HEK293T (cell line): ENCODE data around the gene OR6Q1.
"Not testable (repeated sequence)": the region's sequence is repeated elsewhere in the genome, so short reads cannot be mapped to it uniquely, and the experiment has no call there.

Experiments used
- CTCF ChIA-PET: fragments of 350-600 bp; formaldehyde crosslinking; extraction: SDS; loops from one replicate; lab custom pipeline; 2021; ENCODE audit warnings: antibody characterized with exemption, inconsistent platforms; lab: Yijun Ruan, JAX
- POLR2A ChIA-PET: fragments of 350-600 bp; formaldehyde crosslinking; extraction: SDS; loops from one replicate; lab custom pipeline; 2020; ENCODE audit warnings: antibody characterized with exemption, inconsistent platforms; lab: Yijun Ruan, JAX
- DNase-seq: peaks from one replicate; pipeline ENCODE4 v3.0.0; 2012; ENCODE audit warnings: mixed read lengths; ENCODE audit errors: extremely low spot score
- ARNT ChIP-seq: fragments of 450-650 bp; IDR thresholded peaks from 2 replicates; pipeline ENCODE4 v1.6.1; 2017; ENCODE audit warnings: mild to moderate bottlenecking
- BHLHE40 ChIP-seq: fragments of 450-650 bp; IDR thresholded peaks from 2 replicates; pipeline ENCODE4 v1.6.1; 2016; ENCODE audit warnings: mild to moderate bottlenecking, moderate library complexity, borderline replicate concordance
- CTBP1 ChIP-seq: fragments of 450-650 bp; IDR thresholded peaks from 2 replicates; pipeline ENCODE4 v1.6.1; 2016; ENCODE audit warnings: borderline replicate concordance
- ELF4 ChIP-seq: fragments of 450-650 bp; IDR thresholded peaks from 2 replicates; pipeline ENCODE4 v1.6.1; 2017; ENCODE audit warnings: antibody characterized with exemption
- FOXA1 ChIP-seq: fragments of 450-650 bp; IDR thresholded peaks from 2 replicates; pipeline ENCODE4 v1.6.1; 2016; ENCODE audit warnings: mild to moderate bottlenecking
- FOXK2 ChIP-seq: fragments of 450-650 bp; IDR thresholded peaks from 2 replicates; pipeline ENCODE4 v1.6.1; 2016; ENCODE audit warnings: mild to moderate bottlenecking
- FOXM1 ChIP-seq: fragments of 450-650 bp; IDR thresholded peaks from 2 replicates; pipeline ENCODE4 v1.6.1; 2017; ENCODE audit warnings: mild to moderate bottlenecking, borderline replicate concordance
- HDGF ChIP-seq: fragments of 450-650 bp; IDR thresholded peaks from 2 replicates; pipeline ENCODE4 v1.6.1; 2017; ENCODE audit warnings: antibody characterized with exemption, borderline replicate concordance
- L3MBTL2 ChIP-seq: fragments of 450-650 bp; conservative IDR thresholded peaks from 2 replicates; pipeline ENCODE4 v1.6.1; 2016; ENCODE audit warnings: mild to moderate bottlenecking
- LEF1 ChIP-seq: fragments of 450-650 bp; IDR thresholded peaks from 2 replicates; pipeline ENCODE4 v1.6.1; 2017; ENCODE audit warnings: mild to moderate bottlenecking, borderline replicate concordance
- NFRKB ChIP-seq: fragments of 450-650 bp; IDR thresholded peaks from 2 replicates; pipeline ENCODE4 v1.6.1; 2016; ENCODE audit warnings: mild to moderate bottlenecking, moderate library complexity
- SP1 ChIP-seq: fragments of 450-650 bp; IDR thresholded peaks from 2 replicates; pipeline ENCODE4 v1.6.1; 2017
- SUZ12 ChIP-seq: fragments of 450-650 bp; IDR thresholded peaks from 2 replicates; pipeline ENCODE4 v1.6.1; 2016; ENCODE audit warnings: mild to moderate bottlenecking
- TARDBP ChIP-seq: fragments of 450-650 bp; IDR thresholded peaks from 2 replicates; pipeline ENCODE4 v1.6.1; 2016
- ZNF384 ChIP-seq: fragments of 450-650 bp; IDR thresholded peaks from 2 replicates; pipeline ENCODE4 v1.6.1; 2016
- TF ChIP-seq, protein P1 (sequence below): fragments of 450-650 bp; IDR thresholded peaks from 2 replicates; pipeline ENCODE4 v1.6.1; 2016

OR6Q1 gene, protein sequence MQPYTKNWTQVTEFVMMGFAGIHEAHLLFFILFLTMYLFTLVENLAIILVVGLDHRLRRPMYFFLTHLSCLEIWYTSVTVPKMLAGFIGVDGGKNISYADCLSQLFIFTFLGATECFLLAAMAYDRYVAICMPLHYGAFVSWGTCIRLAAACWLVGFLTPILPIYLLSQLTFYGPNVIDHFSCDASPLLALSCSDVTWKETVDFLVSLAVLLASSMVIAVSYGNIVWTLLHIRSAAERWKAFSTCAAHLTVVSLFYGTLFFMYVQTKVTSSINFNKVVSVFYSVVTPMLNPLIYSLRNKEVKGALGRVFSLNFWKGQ

DNA sequence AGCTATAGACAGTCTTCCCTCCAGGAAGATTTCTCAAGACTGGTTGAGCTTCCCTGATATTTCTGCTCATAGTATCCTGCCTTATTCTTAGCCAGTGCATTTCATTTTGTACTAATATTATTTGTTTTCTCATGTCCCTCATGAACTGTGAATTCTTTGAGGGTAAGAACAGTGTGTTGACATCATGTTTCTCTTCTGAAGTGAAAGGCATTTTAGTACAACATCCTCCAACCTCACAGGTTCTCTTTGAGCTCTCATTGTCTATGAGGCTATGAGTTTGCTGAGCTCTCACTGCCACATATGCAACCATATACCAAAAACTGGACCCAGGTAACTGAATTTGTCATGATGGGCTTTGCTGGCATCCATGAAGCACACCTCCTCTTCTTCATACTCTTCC, at the start of gene OR6Q1:
TSS of gene OR6Q1 (plus strand) at position 301 of the 400 bp plus-strand sequence. CDS start at position 301, 0 bp downstream.
- POLR2A ChIA-PET = no interaction called here
- CTCF ChIA-PET = no interaction called here
- no peak for DNase-seq
- no peak for TF ChIP-seq ZNF384
- no peak for TF ChIP-seq SP1
- no peak for TF ChIP-seq ELF4
- no peak for TF ChIP-seq FOXA1
- no peak for TF ChIP-seq SUZ12
- TF ChIP-seq HDGF = no peak
- no peak for TF ChIP-seq L3MBTL2
- TF ChIP-seq, protein P1, sequence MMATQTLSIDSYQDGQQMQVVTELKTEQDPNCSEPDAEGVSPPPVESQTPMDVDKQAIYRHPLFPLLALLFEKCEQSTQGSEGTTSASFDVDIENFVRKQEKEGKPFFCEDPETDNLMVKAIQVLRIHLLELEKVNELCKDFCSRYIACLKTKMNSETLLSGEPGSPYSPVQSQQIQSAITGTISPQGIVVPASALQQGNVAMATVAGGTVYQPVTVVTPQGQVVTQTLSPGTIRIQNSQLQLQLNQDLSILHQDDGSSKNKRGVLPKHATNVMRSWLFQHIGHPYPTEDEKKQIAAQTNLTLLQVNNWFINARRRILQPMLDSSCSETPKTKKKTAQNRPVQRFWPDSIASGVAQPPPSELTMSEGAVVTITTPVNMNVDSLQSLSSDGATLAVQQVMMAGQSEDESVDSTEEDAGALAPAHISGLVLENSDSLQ = no peak
- TF ChIP-seq NFRKB = no peak
- no peak for TF ChIP-seq CTBP1
- TF ChIP-seq BHLHE40 = no peak
- TF ChIP-seq LEF1 = no peak
- TF ChIP-seq TARDBP = no peak
- no peak for TF ChIP-seq ARNT

DNA sequence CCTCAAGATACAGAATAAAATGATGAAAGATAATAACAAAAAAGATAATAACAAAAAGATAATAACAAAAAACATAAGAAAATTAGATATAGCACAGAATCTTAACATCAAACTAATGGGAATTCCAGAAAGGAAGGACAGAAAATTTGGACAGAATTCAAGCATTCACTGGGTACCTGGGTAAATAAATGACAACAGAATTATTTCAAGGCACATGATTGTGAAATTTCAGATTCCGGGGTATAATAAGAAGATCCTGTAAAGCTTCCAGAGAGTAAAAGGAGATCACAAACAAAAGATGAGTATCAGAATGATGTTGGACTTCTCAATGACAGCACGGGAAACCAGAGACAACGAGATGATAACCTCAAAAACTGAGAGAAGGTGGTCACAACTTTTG, 49.2 kb upstream of the OR6Q1 start:
- no peak for TF ChIP-seq TARDBP
- DNase-seq = no peak
- ChIA-PET CTCF (no interaction called here), POLR2A (no interaction called here)

DNA sequence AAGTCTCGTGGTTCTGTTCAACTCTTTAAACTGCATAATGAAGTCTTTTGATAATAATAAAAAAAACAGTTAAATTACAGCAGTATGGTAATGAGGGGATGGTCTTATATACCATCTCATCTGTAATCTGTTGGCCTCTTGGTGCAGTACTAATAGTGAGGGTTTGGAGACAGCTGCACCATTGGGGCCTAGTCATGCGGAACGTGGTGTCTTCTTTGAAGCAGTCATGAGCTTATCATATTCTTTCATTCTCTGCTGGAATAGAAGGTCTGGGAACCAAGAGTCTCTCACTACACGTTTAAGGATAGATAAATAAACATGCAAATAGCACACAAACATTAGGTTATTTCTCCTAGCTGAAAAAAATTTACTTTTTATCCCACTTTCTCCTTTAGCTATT, 48.0 kb upstream of the OR6Q1 start:
- DNase-seq = no peak
- no peak for TF ChIP-seq BHLHE40
- CTCF ChIA-PET = no interaction called here
- POLR2A ChIA-PET = no interaction called here

DNA sequence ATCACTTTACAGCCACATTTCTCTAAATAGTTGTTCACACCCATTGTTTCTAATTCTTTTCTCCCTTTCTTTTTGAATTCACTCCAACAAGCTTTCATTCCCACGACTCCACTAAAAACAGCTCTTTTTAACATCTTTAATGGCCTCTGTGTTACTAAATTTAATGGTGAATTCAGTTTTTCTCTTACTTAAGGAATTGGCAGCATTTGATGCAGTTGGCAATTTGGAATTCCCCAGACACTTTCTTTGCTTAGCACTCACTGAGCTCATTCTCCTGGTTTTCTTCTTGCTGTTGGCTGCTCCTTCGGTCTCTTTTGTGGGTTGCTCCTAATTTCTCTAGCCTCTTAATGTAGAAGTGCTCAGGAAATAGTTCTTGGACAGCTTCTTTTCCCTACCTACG, 47.6 kb upstream of the OR6Q1 start:
- POLR2A ChIA-PET = no interaction called here
- CTCF ChIA-PET = no interaction called here
- no peak for TF ChIP-seq BHLHE40
- TF ChIP-seq CTBP1 = no peak
- no peak for TF ChIP-seq L3MBTL2
- no peak for TF ChIP-seq TARDBP
- no peak for TF ChIP-seq SP1
- TF ChIP-seq SUZ12 = no peak
- no peak for TF ChIP-seq ELF4
- TF ChIP-seq FOXA1 = no peak
- no peak for TF ChIP-seq LEF1
- TF ChIP-seq NFRKB = no peak
- TF ChIP-seq, protein P1 = no peak
- no peak for TF ChIP-seq HDGF
- no peak for TF ChIP-seq ARNT
- TF ChIP-seq FOXK2 = no peak
- no peak for TF ChIP-seq FOXM1
- DNase-seq = no peak

DNA sequence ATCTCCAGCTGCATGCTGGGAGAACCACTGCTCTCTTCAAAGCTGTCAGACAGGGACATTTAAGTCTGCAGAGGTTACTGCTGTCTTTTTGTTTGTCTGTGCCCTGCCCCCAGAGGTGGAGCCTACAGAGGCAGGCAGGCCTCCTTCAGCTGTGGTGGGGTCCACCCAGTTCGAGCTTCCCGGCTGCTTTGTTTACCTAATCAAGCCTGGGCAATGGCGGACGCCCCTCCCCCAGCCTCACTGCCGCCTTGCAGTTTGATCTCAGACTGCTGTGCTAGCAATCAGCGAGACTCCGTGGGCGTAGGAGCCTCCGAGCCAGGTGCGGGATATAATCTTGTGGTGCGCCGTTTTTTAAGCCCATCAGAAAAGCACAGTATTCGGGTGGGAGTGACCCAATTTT, 31.2 kb upstream of the OR6Q1 start:
- CTCF ChIA-PET, POLR2A ChIA-PET: not testable (repeated sequence)

DNA sequence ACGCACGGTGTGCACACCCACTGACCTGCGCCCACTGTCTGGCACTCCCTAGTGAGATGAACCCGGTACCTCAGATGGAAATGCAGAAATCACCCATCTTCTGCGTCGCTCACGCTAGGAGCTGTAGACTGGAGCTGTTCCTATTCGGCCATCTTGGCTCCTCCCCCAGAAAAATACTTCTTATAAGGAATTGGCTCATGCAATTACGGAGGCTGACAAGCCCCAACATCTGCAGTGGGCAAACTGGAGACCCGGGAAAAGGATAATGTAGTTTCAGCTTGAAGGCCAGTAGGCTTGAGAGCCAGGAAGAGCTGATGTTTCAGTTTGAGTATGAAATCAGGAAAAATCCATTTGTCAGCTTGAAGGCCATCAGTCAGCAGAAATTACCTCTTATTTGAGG, 30.7 kb upstream of the OR6Q1 start:
- POLR2A ChIA-PET, DNase-seq, CTCF ChIA-PET: not testable (repeated sequence)

More for the DNA sequence above, 31.2 kb upstream of the OR6Q1 start:
- not testable (repeated sequence) for DNase-seq

DNA sequence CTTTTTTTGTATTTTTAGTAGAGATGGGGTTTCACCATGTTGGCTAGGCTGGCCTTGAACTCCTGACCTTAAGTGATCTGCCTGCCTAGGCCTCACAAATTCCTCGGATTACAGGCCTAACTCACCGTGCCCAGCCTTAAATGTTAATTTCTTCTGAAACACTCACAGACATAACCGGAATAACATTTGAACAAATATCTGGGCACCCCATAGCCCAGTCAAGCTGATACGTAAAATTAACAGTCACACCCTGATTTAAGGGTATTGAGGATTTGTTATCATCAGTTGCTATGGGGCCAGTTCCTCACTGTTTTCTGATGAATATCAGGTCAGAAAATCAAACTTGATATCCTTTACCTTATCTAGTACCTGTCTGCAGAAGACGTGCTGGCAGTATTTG, 30.1 kb upstream of the OR6Q1 start:
- CTCF ChIA-PET = no interaction called here
- no peak for TF ChIP-seq ZNF384
- TF ChIP-seq L3MBTL2 = no peak
- no peak for TF ChIP-seq LEF1
- TF ChIP-seq CTBP1 = no peak
- no peak for TF ChIP-seq SUZ12
- TF ChIP-seq TARDBP = no peak
- TF ChIP-seq FOXM1 = no peak
- TF ChIP-seq SP1 = no peak
- no peak for TF ChIP-seq ARNT
- TF ChIP-seq FOXK2 = no peak
- TF ChIP-seq FOXA1 = no peak
- POLR2A ChIA-PET = no interaction called here
- no peak for DNase-seq

DNA sequence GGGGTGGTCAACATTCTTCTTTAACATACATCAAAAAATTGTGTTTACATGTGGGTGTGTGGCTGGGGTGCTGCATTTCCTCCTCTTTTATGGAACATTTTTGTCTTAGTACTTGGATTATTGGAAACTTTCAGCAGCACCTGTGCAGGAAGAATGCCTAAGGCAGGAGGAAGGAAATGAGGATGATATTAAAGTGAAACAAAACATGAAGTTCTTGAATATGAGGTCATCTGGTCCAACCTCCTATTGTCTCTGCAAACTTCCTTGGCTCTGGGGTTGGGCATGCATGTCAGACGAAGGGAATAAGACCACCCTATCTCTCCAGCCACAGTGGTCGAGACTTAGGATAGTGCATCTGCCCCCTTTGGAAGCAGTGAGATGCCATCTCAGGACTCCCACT, 27.7 kb upstream of the OR6Q1 start:
- ChIA-PET POLR2A (no interaction called here), CTCF (no interaction called here)
- TF ChIP-seq ARNT = no peak
- no peak for TF ChIP-seq NFRKB
- TF ChIP-seq BHLHE40 = no peak
- TF ChIP-seq ELF4 = no peak
- no peak for TF ChIP-seq L3MBTL2
- TF ChIP-seq SP1 = no peak
- no peak for TF ChIP-seq FOXM1
- TF ChIP-seq, protein P1 = no peak
- no peak for DNase-seq
